ENCODE data around the gene KRTAP24-1.

The KRTAP24-1 gene

GRCh38 chr21:30234050-30234449 lies 48.7 kb downstream of the KRTAP24-1 start:
- DNase-seq (ENCODE audit: low read depth) = no peak

- DNase-seq (ENCODE audit: low read depth) = no peak
Observed at GRCh38 chr21:30233228-30234020, 49.3 kb downstream of the KRTAP24-1 start.

GRCh38 chr21:30232011-30232410 lies 50.7 kb downstream of the KRTAP24-1 start:
- DNase-seq (ENCODE audit: low read depth) = no peak

Data from activated T-cell treated with anti-CD3 and anti-CD28 coated beads for 24 hours (primary cell).